Mucosa of gallbladder (tissue), 1 donor: Measurements from ENCODE around the gene DPF3. TPM values are rescaled to one million over a fixed set of nuclear protein-coding genes. Genes with fewer than 3 reads are reported as not detected.

Source experiments
- DNase-seq: peaks from one replicate; pipeline ENCODE4 v3.0.0-alpha.2; 2020; ENCODE audit warnings: low spot score
- total RNA-seq: library from RNA; stranded (reverse); gene quantifications from one replicate; pipeline ENCODE4 v1.2.1, GENCODE V29; 2021
- donor health status: DM: no; HTN: no; CAD: no.

Gene DPF3
- total RNA-seq, 1 donor from 2014 or later = 4.5 TPM

DNA sequence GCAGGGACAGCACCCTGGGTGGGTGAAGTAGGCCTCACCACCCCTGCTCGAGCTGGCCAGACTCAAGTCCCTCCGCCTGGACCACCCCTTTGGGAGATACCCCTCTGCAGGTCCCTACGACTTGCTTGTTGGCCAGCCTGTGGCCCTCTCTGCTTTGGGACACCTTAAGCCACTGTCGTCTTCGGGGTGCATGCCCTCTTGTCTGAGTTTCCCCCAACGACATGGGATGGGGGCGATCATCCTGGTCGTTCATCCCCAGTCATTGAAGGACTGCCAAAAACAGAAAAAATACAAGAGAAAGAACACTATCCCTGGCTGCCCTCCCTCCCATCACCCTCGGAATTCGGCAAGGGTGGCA, 151.1 kb downstream of the DPF3 start:
- DNase-seq = no peak

DNA sequence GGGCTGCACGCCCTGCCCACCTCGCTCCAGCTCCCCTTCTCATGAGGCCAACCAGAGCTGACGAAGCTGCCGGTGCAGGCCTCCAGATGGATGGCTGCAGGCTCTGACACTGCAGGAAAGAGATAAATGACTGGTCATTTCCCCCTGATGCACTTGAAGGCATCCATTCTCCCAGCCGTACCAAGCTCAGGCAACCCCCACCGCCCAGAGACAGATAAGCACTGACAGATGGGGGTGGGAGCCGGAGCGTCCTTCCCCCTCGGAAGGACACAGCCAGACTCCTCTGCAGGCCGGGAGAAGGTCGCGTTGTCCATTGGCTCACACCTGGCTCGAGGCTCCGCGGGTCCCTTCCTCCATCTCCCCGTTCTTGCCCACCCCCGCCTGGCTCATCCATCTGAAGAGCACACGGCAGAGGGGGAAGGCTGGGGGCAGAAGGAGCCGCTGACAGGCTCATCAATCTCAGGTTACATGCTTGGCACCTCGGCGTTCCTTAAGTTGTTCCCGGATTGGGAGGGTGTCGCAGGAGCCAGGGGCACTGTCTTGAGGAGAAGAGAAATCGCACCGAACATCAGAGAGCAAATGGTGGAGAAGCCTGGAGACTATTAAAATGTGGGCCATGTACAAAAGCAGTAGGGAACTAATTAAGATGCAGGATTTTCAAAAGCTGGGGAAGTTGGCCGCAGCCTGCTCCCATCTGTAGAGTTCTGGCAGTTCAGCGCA, 151.6 kb downstream of the DPF3 start:
- DNase-seq = no peak

DNA sequence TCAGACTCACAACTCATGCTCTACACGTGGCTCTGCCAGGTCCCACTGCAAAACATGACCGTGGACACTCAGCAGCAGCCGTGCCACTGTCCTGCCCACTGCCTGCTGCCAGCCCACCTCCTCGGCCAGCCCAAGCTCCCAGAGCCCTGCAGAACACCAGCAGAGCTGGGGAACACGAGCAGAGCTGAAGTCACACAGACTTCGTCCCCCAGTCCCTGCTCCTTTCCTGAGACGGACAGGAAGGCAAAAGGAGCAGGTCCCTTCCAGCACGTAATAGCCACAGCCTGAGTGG, 152.1 kb downstream of the DPF3 start:
- no peak for DNase-seq

DNA sequence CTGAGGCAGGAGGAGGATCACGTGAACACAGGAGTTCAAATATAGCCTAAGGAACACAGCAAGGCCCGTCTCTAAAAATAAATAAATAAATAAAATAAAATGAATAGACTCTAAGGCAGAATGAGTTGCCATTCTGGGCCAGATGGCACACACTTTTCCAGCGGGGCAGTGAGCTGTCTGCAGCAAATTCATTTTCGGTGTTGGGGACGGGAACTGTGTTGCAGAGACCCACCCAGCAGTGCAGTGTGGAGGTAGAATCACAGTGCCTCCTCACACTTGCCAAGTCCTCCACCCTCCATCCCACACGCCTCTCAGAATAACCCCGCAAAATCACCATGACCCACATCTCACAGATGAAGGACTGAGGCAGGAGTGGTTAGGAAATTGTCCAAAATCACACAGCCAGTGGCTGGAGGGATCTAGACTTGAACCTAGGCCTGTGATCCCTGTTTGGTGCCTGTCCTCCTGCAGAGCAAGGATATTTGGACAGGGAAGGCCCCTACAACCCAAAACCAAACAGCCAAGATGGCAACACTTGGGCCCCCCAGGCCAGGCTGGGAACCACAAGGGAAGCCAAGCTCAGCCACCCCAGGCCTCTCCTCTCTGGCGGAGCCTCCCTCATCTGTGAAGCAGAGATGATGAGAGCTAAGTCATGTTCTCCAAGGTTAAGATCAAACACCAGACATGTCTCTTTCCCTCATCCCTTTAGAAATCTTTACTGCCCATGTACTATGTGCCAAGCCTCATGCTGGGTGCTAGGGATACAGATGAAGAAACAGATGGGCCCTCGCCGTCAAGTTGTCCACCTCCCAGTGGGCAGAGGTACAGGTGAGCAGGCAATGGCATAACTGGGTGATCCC, 152.7 kb downstream of the DPF3 start:
- DNase-seq = no peak

DNA sequence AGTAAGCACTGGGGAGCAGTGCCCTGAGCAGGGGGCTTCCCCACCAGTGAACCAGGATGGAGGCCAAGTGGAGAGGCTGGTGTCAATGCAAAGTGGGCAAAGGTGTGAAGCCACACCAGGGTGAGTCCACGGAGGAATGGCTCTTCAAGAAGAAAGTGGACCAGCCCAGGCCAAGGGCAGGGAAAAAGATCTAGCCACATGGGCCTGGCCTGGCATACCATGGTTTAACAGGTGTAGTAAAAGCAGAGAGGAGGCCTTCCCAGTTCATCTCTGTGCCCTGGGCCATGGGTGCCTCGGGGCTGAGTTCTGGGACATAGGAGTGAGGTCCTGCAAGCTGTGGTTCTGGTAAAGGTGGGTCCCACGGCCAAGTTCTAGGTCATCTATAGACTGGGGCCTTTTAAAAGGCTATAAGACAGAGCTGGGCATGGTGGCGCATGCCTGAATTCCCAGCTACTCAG, 153.4 kb downstream of the DPF3 start:
- no peak for DNase-seq

DNA sequence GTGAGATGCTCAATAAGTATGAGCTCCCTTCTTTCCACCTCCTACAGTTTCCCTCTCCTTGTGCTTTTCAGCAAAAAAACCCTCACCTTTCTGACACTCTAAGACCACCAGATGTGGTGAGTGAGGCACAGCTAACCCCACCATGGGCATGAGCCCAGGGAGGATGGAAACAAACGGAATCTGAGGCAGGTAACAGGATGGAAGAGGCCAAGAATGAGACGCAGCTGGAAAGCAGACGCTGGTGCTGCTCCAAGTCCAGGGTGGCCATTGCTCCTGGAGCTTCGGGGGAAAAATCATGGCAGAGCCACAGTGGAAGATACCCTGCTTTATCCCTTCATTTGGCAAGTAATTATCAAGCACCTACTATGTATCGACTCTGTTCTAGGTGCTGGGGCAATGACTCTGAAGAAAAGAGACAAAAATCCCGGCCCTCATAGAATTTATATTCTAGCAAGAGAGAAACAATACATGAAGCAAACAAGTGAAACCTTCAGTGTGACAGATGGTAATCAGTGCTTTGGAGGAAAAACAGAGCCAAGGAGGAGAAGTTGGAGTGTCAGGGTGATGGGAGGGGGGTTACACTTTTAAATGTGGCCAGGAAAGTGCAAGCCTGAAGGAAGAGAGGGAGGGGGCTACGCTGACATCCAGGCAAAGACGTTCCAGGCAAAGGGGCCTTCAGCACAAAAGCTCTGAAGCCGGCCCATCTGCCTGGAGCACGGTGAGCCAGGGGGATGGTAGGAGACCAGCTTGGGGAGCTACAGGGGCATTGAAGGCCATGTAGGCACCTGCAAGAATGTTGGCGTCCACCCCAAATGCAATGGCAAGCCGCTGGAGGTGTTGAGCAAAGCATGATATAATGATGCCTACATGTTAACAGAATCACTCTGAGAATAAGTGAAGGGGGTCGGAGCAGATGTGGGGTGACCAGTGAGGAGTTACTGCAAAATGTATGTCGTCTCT, 154.2 kb downstream of the DPF3 start:
- DNase-seq = no peak

DNA sequence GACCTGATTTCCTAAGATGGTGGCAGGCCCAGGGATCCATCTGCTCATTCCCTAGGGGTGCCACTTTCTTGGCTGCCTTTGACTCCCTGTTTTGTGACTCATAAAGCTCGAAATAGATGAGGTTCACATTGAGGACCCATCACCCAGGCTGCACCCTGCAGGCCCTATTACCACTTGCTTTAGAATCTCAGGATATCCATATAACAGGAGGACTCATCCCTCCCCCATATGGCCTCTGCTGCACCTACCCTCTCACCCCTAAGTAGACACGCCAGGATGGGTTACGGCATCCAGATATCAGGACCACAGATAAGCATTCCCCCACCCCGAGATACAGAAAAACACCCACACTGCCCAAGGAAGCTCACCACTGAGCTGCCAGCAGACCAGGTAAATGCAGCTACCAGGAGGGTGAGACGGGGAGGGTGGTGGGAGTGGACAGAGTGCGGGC, 155.7 kb downstream of the DPF3 start:
- no peak for DNase-seq

DNA sequence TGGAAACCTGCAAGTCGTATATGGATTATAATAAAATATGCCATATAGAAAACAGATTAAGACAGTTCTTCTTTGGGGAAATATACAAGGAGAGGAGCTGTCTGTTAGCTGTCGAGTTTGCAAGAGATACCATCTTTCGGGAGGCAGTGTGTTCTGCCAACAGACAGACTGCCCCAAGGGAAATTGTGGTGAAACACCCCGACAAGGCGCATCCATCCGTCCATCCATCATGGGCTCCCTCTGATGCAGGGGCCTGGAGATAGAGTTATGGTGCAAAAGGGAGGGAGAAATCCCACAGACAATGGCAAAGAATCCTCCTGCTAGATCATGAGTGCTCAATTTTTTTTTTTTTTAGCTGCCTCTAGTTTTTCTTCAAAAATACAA, 156.3 kb downstream of the DPF3 start:
- DNase-seq = no peak

DNA sequence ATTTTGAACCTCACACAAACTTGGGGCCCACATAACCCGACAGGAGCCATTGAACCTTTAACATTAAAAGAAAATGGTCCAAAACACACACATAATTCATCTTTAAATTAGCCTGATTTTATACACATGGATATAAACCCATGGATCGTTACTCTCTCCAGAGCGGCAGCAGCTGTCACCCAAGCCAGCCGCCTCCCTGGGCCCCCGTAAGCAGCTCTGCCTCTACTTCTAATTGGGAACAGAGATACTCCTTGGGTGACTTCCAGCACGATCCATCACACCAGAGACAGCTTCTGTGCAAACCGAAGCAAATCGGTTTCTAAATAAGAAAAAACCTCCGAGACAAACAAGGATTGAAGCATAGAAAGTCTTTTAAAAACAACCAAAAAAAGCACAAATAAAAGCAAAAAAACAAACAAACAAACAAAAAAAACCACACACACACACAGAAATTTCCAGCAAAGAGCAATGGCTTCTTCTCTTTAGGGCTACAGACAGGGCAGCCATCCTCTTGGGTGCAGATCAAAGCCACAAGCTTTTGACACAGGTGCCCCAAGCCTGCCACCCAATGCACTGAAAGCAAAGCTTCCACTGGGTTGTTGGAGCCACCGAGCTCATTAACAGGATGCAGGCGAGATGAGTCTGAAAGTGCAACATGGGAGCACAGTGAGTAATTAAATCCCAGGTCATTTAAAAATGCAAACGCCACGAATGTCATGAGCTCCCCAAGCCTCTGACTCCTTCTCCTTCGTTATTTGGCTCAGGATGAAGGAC, 156.9 kb downstream of the DPF3 start:
- DNase-seq = no peak

DNA sequence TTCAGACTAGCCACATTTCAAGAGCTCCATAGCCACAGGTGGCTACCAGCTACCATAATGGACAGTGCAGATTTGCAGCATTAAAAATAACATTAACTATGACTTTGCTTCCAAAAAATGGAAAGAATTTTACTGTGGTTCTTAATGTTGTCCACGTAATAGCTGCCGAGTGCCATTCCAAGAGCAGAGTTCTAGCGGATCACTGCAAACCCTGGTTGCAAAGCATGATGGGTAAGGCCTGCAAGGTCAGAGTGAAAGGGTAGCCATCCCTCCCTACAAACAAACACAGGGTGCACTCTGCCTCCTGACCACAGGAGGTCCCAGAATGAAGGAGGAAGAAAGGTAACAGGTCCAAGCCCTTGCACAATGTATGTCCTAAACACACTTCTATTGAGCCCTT, 157.6 kb downstream of the DPF3 start:
- DNase-seq = no peak

DNA sequence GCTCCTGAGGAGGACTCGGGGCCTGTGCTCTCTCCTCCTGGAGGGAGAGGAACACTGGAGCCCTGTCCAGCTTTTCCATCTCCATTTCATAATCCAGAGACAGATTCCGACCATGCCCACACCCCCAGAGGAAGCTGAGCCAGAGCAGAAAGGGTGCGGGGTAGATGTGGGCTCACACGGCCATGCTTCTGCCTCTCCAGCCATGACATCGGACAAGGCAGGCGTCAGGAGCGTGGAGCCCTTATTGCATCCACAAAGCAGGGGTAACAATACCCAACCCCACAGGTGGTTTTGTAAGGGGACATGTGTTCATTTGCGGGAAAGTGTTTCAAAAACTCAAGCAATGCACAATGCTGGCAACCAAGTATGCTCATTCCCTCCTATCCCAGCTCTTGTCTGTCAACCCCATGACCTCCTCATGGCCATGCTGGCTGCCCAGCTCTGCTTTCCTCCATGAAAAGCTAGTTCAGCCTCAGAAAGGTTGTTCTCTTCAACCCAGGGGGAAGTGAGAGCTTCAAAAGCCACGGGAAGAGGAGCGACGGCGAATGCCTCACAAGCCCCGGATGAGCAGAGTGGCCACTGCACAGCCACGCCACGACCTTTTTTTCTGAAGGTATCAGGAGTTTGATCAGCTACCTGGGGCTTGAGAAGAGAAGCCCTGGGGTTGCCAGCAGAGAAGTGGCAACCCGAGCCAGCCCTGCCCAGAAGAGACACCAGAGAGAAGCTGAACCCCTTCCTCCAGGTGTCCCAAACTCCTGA, 161.7 kb downstream of the DPF3 start:
- DNase-seq = no peak

DNA sequence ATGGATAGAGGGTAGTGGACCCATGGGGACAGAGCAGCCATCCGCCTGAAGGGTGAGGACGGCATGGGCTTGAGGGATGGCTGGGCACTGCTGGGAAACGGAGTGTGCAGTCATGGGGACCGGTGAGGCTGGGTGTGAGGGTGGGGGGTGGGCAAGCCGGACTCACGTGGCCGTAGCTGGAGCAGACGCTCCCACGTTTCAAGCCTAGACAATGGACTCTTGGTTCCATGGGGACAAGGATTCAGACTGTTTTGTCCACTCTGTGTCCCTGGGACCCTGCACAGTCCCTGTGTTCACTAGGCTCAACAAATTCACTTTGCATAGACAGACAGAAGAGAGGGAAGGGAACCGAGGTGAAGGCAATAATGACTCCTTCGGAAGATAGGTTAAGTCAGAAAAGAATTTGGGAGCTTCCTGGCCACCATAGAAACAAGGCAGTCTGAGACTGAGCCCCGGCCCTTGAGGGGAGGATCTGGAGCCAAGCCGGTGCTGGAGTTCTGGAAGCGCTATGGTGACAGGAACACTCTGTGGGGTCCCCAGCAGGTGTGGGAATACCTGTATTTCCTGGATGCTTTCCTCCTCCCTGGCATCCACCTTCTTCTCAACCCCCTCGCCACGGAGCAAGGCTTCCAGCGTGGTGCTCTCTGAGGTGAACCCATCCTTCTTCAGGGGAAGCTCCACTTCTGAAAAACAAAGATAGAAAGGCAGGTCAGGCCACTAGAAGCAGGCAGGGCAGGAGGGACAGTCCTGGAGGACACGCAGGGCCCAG, 162.5 kb downstream of the DPF3 start:
- DNase-seq = no peak

DNA sequence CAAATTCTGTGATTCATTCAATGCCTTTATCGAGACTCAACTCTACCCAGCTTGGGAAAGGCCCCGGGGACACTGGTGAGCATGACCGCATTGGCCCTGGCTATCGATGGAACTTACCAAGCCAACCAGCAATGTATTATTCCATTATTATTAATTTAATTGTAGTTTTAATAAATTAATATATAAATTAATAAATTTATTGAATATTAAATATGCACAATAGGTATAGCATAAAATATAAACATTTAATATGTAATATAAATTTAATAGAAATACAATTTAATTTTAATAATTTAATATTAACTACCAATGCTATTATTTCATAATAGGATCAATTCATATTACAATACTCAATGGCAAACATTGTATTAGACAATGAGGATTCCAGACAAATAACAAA, 163.4 kb downstream of the DPF3 start:
- no peak for DNase-seq

DNA sequence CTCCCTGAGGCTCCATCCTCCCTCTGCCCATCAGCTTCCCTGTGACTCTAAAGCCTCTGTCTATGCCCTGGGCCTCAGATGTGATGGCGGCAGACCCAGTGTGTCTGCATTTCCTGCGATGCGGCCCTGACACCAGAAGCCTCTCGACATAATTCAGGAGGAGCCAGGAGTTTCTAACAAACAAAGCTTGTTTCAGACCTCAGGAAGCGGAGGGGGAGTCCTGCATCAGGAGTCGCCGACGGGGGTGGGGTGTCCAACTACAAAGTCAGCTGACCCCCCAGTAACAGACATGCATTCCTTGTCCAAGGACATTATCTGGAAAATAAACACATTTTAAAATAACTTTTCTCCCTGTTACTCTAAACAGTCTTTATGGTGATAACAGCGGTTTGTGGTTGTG, 167.5 kb downstream of the DPF3 start:
- DNase-seq = no peak

DNA sequence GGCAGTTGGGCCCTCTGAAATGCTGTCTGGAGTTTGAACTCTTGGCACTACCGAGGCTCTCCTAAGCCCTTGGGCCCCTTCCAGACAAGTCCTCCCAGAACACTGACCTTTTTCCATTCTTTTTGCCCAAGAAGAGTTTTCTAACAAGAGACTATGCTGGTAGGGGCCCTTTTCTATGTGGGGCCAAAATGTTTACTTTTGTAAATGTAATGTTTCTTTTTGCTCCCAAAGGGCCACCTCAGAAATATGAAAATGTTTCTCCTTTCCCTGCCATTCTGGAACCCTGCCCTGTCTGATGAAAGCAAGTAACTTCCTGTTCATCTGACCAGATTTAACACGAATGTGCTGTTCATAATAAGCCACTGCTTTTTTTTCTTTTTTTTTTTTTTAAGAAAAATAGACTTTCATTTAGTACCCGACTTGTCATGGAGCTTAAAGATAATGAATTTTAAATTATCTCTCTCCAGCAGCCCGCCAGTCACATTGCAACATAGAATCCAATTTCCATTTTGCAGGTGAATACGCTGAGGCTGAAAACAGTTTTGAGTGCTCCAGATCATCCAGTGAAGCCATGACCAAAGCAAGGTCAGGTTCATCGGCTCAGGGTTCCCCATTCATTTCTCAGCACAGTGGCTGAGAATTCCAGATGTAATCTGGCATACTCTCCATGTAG, 169.9 kb downstream of the DPF3 start:
- peak; percentile 37 for DNase-seq

DNA sequence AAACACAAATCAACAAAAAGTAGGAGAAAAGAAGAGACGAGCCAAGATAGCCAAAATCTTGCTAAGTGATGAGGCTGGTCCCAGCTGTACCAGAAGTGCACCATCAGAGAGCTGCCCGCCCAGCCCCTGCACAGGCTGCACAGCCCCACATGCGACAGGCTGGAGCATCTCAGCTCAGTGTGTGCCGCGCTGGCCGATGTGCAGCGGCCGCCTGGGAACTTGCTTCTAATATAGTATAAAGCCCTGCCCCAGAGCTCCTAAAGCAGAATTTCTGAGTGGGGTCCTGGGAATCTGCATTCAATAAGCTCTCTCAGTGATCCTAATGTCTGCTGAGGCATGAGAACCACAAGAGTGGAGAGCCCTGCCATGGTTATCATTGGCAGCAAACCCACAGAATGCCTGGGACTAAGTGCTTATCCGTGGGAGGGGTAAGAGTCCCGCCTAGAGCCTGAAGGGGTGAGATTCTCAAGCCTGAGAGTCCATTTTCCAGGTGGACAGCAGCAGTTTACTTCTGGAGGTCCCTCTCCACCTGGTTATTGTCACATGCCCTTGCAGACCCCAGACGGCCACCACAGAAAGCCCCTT, 171.6 kb downstream of the DPF3 start:
- no peak for DNase-seq

DNA sequence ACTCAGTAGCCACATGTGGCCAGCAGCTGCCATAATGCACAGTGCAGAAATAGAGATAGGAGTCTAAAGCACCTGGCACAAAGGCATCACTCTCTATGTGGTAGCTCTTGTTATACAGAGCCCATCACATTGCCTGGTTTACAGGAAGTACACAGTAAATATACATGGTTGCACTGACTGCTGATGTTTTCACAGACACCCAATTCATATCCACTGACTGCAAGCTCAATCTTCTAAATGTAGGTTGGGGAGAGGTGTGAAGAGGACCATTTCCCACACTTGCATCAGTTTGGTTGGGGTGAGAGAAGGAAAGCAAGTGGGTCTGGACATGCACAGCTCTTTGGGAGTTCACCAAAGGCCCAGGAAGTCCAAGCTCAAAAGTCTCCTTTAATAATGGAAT, 172.8 kb downstream of the DPF3 start:
- no peak for DNase-seq

DNA sequence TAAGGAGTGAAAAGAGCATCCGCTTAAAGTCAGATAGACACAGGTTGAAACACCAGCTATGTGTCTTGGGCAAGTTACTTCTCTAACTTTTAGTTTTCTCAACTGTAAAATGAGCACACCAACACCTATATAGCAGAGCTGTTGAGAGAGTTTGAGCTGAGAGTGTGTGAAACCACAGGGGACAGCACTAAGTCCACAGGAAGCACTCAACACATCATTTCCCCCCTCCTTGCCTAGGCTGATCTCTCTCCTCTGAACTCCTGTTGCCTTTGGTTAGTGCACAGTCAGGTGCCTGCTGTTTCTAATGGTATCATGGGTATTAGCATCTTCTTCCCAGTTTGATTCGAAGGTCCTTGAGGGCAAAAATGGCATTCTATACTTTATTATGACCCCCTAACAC, 176.7 kb downstream of the DPF3 start:
- DNase-seq = no peak

DNA sequence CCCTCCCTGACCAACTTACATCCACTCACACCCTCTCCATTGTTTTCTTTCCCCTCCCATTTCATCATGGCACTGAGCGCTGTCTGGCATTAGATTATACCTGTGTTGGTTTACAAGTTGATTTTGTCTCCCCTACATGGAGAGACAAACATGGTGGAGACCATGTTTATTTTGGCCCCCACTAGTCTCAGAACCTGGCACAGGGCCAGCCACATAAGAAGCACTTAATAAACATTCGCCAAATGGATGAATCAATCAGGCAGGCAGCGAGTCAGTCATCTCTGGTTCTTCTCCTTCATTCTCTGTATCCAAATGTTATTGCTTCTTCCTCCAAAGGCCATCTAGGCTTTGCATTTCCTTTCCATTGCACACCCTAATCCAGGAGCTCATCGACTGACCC, 177.4 kb downstream of the DPF3 start:
- no peak for DNase-seq
